NCI-H345 treated with DMSO at 0.1 percent for 48 hours (cell line): ENCODE data around the gene DEXI.
A peak's percentile ranks its signal among the peaks of the same experiment; 100 is the strongest.
"Not testable (repeated sequence)": the region's sequence is repeated elsewhere in the genome, so short reads cannot be mapped to it uniquely, and the experiment has no call there.

Experiments used
- DNase-seq: peaks from one replicate; lab custom pipeline; 2025; ENCODE audit not compliant: unreplicated experiment; lab: John Stamatoyannopoulos, UW

DEXI gene

DNA sequence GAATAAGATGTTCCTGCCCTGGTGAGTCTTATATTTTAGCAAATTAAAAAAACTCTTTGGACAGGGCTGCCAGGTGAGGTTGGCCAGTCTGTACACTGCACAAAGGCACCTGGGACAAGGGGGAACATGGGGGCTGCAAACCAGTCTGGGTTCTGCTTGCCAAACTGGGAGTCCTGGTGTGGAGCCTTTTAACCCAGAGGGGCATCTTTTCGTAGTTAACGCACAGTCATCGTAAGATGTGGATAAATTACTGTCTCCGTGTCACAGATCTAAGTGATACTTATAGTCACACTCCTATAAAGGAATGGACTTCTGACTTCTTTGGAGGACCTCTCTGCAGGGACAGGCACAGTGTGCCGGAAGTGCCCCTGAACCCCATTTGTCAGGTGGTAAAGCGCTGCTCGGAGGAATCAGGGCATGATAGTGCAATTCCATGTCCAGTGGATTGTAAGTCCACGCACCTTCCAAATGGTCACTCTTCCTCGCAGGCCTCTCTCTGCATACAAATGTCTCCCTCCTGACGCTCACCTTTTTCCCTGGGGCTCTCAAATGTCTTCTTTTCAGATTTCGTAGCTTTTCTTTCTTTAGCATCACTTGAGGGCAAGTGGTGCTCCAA lies 14.7 kb downstream of the DEXI start:
- no peak for DNase-seq

DNA sequence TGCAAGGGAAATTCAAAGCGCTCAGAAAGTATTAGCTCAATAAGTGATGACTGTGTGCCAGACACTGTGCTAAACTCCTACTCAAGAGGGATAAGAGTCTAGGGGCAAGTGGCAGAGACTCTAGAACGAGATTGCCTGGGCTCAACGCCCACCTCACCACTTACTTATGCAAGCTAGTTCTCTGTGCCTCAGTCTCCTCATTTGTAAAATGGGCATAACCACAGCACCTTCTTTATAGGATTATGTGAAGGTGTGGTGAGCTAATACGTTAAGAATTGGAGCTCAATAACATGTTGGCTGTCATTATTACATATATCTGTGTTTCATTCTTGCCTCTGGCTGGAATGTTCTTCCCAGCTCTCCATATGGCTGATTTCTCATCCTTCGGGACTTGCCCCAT lies 15.4 kb downstream of the DEXI start:
- DNase-seq: no peak

DNA sequence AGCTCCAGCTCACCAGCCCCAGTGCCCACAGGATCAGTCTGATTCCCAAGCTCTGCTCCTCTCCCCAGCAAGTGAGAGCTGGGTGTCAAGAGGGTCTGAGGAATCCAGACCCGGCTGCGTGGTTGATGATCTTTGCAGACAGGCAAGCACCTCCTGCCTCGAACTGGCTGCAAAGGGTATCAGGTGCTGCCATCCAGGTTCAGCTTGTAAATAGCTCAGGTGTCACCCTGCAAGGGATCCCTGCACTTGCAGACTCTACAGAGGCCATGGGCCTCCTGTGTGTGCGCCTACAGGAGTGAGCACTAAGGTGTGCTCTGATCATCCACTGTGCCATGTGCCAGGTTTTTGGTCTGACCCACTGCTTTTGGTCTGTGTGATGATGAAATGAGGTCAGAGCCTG lies 16.2 kb downstream of the DEXI start:
- no peak for DNase-seq

DNA sequence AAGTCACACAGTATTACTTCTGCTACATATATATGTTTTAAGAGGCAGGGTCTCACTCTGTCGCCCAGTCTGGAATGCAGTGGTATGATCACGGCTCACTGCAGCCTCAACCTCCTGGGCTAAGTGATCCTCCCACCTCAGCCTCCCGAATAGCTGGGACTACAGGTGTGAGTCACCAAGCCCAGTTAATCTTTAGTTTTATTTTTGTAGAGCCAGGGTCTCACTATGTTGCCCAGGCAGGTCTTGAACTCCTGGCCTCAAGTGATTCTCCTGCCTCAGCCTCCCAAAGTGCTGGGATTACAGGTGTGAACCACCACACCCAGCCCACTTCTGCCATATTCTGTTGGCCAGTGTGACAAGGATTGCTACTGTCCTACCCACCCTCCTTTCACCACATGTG lies 17.0 kb downstream of the DEXI start:
- DNase-seq: not testable (repeated sequence)

DNA sequence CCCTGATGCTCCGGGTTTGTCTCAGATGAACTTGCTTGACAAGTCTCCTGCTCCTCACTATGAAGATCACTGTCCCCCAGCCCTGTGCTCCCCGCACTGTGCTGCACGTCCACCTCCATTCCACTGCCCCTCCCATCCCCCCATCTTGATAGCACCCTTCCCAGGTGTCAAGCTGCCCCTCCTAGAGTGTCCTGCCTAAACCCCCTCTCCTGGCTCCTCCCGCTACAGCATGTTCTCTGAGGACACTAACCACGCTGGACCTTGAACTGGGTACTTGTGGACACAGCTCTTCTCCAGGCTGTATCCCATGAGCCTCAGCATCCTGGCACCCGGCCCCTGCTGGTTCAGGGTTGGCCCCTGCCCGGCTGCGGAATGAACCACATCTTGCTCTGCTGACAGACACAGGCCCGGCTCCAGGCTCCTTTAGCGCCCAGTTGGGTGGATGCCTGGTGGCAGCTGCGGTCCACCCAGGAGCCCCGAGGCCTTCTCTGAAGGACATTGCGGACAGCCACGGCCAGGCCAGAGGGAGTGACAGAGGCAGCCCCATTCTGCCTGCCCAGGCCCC lies 18.5 kb downstream of the DEXI start:
- no peak for DNase-seq

DNA sequence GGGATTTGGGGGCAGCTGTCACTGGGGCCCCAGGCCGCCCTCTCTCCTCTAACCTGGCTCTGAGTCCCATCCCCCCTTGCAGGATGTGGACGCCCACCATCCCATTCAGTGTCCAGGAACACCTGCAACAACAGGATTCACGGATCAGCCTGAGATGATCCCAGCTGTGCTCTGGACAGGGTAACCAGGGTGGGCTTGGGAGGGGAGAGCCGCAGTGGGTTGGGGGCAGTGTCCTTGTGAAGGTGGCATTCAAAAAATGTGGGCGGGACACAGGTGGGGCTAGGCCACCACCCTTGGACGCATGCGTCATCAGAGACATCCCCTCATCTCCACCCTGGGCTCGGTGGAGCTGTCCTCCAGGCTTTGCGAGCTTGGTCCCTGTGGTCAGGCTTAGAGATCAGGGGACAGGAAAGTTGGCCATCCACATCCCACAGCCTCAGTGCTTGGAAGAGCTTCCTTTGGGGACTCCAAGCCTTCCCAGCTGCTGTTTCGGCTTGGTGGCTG lies 19.1 kb downstream of the DEXI start:
- DNase-seq: no peak

DNA sequence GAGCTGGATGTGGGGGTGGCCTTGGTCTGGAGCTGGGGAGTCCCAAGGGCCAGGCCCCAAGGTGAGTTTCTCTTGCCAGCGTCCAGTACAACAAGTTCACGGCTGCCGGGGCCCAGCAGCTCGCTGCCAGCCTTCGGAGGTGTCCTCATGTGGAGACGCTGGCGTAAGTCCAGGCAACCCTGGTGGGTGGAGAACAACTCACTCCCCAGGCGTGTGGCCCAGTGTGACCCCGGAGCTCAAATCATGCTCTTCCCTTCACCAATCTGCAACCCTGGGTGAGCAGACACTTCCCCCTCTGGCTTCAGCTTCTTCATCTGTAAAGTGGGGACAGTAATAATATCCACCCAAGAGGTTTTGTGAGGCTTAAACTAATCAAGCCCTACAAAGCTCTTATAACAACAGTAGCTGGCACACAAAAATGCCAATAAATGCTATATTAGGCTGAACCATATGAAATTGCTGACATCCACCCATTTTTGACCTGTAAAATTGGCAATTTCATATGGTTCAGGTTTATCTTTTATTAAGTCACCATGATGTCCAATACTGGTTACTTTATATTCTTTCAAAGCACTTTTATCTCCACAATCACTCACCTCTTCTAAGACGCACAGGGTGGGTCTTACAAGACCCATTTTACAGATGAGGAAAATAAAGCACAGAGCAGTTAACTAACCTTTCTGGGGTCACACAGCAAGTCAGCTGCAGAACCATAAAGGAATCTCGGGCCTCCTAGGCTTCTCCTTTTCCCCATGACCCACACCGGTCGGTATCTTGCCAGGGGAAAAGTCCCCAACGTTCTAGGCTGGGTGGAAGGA lies 19.7 kb downstream of the DEXI start:
- no peak for DNase-seq

DNA sequence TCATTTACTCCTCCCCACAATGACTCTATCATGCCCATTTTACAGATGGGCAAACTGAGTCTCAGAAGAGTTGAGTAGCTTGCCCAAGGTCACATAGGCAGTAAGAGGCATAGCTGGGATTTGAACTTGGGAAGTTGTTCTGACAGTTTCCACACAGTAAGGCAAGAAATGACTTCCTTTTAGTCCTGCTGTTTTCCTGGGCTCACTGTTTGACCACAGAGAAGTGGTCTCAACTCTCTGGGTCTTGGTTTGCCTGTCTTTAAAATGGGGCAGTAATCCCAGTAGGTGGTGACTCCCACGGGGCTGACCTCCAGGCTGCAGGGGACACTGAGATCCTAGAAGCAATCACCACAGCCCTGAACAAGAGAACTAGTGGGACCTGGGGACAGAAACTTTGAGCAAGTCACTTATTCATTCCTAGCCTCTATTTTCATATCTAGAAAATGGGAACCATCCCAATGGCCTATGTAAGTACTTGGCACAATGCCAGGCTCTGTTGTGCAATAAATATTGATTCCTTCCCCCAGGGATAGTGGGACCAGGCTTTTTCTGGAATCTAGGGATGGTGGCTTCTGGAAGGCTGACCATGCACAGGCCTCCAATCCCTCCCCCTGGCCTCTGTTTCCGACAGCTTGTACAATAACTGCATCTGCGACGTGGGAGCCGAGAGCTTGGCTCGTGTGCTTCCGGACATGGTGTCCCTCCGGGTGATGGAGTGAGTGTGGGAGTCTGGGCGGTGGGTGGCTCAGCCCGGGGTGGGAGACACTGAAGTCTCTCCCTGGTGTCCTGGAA lies 20.5 kb downstream of the DEXI start:
- no peak for DNase-seq

DNA sequence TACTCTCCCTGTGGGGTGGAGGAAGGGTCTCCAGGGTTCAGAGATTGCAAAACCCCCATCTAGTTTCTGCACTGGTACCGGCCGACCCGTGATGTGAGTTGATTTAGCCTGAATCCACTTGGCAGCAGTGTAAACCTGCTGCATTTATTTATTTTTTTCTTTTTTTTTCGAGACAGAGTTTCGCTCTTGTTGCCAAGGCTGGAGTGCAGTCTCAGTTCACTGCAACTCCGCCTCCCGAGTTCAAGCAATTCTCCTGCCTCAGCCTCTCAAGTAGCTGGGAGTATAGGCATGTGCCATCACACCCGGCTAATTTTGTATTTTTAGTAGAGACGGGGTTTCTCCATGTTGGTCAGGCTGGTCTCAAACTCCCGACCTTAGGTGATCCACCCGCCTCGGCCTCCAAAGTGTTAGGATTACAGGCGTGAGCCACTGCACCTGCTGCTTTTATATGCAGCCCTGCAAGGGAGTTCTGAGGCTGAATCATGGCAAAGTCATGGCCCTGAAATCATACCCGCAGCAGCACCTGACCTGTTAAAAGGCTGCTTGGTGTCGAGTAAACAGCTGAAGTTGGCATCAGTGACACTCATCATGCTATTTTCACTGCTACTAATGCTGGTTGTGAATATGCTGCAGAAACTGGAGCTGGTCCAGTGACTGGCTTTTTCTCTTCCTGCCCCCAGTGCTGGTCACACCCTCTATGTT lies 21.4 kb downstream of the DEXI start:
- no peak for DNase-seq

DNA sequence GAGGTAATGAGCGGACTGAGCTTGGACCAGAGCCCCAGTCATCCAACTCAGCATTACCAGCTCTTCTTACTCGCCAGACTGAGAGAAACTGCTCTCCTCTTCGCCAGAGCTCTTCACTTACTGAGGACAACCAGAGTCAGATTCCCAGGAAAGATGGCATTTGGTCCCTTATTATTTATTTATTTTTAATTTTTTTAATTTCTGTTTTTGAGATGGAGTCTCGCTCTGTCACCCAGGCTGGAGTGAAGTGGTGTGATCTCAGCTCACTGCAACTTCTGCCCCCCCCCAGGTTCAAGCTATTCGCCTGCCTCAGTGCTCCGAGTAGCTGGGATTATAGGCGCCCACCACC lies 23.3 kb downstream of the DEXI start:
- DNase-seq: no peak

DNA sequence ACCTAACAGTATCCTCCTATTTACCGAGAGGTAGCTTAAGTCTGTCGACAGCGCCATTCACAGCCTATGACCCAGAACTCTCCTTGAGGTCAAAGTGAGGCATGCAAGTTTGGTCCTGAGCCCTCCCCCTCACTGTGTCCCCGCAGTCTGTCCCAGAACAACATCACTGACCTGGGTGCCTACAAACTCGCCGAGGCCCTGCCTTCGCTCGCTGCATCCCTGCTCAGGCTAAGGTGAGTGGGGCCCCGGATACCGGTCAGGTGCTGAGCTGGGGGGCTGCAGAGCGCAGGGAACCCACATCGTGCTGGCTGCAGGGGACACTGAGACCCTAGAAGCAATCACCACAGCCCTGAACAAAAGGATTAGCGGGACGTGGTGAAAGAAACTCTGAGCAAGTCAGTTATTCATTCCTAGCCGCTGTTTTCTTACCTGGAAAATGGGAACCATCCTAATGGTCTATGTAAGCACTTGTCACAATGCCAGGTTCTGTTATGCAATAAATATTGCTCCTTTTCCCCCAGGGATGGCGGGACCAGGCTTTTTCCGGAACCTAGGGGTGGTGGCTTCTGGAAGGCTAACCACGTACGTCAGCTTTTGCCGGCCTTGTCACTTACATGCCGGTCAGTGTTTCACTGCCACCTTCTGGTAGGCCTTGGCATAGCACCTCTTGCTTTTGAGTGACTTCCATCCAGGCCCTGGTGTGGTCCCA lies 23.8 kb downstream of the DEXI start:
- DNase-seq: peak; percentile 57

DNA sequence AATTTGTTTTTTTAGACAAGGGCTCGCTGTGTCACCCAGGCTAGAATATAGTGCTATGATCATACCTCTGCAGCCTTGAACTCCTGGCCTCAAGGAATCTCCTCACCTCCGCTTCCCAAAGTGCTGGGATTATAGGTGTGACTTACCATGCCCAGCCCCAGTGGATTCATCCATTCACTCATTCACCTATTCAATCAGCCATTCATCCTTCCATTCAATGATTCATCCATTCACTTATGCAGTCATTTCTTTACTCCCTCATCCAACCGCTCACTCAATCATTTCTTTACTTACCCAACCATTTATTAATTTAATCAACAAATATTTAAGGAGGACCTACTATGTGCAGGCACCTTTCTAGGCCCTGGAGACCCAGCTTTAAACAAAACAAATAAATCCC lies 25.7 kb downstream of the DEXI start:
- no peak for DNase-seq

DNA sequence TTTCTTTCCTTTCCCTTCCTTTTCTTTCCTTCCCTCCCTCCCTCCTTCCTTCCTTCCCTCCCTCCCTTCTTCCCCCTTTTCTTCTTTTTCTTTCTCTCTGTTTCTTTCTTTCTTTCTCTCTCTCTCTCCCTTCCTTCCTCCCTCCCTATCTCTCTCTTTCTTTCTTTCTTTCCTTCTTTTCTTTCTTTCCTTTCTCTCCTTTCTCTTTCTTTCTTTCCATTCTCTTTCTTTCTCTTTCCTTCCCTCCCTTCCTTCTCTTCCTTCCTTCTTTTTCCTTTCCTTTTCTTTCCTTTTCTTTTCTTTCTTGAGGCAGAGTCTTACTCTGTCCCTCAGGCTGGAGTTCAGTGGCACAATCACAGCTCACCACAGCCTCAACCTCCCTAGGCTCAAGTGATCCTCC lies 31.0 kb downstream of the DEXI start:
- DNase-seq: no peak

DNA sequence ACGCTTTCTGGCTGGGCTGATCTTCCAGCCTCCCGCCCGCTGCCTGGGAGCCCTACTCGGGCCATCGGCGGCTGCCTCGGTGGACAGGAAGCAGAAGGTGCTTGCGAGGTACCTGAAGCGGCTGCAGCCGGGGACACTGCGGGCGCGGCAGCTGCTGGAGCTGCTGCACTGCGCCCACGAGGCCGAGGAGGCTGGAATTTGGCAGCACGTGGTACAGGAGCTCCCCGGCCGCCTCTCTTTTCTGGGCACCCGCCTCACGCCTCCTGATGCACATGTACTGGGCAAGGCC lies 34.6 kb downstream of the DEXI start:
- DNase-seq: no peak

DNA sequence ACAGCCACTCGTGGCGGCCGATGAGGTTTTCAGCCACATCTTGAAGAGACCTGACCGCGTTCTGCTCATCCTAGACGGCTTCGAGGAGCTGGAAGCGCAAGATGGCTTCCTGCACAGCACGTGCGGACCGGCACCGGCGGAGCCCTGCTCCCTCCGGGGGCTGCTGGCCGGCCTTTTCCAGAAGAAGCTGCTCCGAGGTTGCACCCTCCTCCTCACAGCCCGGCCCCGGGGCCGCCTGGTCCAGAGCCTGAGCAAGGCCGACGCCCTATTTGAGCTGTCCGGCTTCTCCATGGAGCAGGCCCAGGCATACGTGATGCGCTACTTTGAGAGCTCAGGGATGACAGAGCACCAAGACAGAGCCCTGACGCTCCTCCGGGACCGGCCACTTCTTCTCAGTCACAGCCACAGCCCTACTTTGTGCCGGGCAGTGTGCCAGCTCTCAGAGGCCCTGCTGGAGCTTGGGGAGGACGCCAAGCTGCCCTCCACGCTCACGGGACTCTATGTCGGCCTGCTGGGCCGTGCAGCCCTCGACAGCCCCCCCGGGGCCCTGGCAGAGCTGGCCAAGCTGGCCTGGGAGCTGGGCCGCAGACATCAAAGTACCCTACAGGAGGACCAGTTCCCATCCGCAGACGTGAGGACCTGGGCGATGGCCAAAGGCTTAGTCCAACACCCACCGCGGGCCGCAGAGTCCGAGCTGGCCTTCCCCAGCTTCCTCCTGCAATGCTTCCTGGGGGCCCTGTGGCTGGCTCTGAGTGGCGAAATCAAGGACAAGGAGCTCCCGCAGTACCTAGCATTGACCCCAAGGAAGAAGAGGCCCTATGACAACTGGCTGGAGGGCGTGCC lies 35.1 kb downstream of the DEXI start:
- DNase-seq: no peak

DNA sequence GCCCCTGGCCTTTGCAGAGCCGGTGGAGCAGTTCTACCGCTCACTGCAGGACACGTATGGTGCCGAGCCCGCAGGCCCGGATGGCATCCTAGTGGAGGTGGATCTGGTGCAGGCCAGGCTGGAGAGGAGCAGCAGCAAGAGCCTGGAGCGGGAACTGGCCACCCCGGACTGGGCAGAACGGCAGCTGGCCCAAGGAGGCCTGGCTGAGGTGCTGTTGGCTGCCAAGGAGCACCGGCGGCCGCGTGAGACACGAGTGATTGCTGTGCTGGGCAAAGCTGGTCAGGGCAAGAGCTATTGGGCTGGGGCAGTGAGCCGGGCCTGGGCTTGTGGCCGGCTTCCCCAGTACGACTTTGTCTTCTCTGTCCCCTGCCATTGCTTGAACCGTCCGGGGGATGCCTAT lies 35.8 kb downstream of the DEXI start:
- DNase-seq: no peak

DNA sequence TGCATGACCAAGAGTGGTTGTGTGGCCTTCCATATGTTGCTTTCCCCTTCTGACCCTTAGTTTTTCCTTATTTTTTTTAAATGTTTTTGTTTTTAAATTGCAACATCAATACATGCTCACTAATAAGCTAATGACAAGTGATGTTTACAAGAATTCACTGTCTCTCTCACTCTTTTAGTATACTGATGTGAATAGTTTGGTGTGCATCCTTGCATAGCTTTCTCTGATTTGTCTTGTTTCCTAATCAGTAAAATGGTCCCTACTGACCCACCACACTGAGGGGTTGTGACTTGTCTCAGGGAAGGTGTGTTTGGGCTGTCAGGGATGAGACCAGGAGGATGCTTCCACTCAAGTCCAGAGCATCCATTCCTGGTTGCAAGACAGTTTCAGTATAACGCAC lies 39.3 kb downstream of the DEXI start:
- no peak for DNase-seq

DNA sequence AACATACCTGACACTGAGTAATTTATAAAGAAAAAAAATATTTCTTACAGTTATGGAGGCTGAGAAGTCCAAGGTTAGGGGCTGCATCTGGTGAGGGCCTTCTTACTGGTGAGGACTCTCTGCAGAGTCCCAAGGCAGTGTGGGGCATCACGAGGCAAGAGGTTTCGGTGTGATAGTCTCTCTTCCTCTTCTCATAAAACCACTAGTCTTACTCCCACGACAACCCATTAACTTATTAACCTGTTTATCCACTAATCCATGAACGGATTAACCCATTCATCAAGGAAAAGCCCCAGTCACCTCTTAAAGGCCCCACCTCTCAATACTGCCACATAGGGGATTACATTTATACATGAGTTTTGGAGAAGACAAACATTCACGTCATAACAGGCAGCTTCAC lies 45.1 kb downstream of the DEXI start:
- DNase-seq: no peak

DNA sequence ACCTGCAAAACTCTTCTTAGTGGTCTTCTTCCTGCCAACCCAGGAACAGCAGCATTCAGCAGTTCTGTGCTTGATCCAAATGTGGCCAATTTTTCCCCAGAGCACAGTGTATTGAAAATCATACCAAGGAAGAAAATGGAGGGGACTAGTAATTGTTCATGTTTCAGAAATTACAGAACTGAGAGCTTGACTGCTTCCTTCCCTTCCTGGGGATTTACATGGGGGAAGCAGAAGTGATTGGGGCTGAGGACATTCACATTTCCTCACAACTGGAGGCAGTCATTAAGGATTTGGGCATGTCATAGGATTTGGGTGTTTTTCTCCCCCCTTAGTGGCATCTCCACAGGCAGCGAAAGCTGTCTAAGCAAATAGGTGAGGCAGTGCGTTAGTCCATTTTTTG lies 45.5 kb downstream of the DEXI start:
- DNase-seq: no peak

DNA sequence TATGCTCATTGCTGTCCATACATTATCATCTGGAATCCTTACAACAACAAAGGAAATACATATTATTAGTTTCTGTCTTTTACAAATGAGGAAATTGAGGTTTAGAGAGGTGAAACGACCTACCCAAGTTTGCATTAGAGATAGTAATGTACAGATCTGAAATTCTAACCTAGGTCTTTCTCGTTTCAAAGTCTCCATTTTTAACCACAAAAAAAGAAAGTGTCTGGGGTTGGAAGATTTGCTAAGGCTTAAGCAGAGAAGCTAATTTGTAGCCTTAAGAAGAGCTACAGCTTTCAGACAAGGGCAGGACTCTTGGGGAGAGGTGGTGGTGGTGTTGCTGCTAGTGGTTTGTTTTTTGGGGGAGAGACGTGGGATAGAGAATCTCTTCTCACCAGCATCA lies 46.1 kb downstream of the DEXI start:
- DNase-seq: no peak
